Measurements from ENCODE around the gene XKR7.

XKR7 gene

DNA sequence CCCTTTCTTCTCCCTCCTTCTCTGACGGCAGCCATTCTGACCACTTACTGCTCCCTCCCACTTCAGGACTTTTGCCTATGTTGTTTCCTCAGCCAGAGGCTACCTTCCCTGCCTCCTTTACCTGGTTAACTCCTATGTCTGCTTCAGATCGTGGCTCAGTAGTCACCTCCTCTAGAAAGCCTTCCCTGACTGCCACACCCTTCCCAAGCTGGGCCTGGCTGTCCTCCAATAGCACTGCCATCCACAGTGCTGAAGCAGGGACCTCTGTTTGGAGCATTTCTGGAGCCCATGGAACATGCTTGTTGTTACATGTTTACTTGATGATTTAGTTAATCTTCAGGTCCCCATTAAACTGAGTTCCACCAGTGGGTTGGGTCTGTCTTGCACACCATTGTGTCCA, 13.8 kb downstream of the XKR7 start:
- no peak for DNase-seq

GRCh38 chr20:31984981-31985471, 17.1 kb downstream of the XKR7 start:
- no peak for DNase-seq

GRCh38 chr20:31987744-31988143, 19.8 kb downstream of the XKR7 start:
- no peak for DNase-seq

DNA sequence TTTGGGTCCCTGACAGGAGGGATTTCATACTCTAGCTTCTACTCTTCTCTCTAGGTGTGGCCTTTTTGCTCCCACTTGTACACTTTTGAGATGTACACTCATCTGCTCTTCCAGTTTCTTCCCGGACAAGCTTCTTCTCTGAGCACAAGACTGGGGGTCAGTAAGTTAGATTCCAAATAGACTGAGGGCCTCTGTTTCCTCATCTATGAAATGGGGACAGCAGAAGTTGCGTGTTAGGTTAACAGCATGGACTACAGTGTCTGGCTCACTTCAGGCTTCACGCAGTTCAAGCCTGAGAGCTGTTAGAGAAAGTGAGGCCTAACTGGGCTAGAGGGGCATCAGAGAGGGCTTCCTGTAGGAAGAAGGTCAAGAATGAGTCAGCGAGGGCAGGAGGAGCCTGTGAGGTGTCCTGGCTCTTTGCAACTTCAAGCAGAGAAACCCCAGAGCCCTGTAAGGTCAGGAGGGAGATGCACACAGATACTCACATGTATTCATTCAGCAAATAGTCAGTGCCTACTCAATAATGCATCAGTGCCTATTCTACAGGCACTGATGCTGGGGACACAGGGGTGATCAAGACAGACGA, 20.6 kb downstream of the XKR7 start:
- no peak for DNase-seq

GRCh38 chr20:31989030-31989645, 21.2 kb downstream of the XKR7 start:
- no peak for DNase-seq

GRCh38 chr20:31990641-31991338, 22.8 kb downstream of the XKR7 start:
- DNase-seq = no peak

DNA sequence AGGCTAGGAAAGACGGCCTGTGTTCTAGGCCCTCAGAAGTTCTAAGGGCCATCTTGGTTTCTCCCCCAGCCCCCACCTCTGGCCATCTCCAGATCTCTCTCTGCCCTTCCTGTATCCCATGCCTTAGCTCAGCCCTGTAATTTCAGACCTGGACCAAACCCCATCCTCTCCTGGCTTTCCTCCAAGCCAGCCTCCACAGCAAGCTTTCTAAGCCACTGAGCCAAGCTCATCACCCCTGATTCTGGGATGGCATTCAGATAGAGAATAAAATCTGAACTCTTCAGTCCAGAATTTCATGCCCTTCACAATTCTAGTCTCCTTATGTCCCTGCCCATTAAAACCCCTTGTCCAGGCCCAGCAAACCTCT, 23.4 kb downstream of the XKR7 start:
- no peak for DNase-seq

GRCh38 chr20:31992086-31992485, 24.1 kb downstream of the XKR7 start:
- DNase-seq = no peak

DNA sequence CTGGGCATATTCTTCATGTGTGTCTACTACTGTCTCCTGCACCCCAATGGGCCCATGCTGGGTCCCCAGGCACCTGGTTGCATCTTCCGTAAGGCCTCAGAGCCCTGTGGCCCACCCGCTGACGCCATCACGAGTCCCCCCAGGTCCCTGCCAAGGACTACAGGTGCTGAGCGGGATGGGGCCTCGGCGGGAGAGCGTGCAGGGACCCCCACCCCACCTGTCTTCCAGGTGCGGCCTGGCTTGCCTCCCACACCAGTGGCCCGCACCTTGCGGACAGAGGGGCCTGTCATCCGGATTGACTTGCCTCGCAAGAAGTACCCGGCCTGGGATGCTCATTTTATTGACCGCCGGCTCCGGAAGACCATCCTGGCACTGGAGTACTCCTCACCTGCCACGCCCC, 29.0 kb downstream of the XKR7 start:
- no peak for DNase-seq

GRCh38 chr20:31998246-31998645, 30.3 kb downstream of the XKR7 start:
- no peak for DNase-seq

GRCh38 chr20:32003325-32003724, 35.4 kb downstream of the XKR7 start:
- no peak for DNase-seq

GRCh38 chr20:32004963-32005362, 37.0 kb downstream of the XKR7 start:
- no peak for DNase-seq

- DNase-seq = no peak
These were observed 38.1 kb downstream of the XKR7 start for GRCh38 chr20:32006053-32006452.

DNA sequence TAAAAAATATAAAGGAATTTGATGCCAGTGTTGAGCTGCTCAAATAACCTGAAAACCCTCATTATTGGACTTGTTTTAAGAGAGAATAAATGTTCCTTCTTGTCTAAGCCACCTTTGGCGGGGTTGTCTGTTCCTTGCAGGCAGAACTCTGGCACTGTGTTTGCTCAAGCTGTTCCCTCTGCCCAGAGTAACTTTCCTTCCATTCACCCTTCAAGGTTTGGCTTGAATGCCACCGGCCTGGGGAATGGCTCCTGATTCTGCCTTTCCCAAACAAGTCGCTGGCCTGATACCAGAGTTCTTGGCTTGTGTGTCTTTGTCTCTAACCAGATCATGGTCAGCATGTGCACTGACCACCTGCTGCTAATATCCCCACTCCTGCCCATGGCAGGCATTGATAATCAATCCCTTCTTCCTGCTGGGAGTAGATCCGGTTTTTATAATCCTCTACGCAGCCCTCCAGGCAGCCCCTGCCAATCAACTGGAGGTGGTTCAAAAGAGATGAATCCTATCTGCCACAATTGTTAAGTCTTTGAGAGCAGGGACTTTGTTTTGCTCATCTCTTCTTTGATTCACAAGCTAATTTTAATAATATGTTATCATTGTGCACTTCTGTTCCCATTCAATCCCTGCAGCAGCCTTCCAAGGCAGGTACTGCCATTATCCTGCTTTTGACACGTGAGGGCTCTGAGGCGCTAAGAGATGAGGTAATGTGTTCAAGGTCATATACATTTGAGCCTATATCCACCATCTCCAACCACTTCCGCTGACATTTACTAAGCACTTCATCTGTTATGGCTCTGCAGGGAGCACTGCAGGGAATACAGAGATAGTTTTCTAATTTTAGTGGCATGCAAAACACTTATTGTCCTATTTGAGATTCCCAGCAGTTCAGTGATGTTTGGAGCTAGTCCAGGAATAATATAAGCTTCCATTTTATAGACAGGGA, 39.2 kb downstream of the XKR7 start:
- DNase-seq = no peak

DNA sequence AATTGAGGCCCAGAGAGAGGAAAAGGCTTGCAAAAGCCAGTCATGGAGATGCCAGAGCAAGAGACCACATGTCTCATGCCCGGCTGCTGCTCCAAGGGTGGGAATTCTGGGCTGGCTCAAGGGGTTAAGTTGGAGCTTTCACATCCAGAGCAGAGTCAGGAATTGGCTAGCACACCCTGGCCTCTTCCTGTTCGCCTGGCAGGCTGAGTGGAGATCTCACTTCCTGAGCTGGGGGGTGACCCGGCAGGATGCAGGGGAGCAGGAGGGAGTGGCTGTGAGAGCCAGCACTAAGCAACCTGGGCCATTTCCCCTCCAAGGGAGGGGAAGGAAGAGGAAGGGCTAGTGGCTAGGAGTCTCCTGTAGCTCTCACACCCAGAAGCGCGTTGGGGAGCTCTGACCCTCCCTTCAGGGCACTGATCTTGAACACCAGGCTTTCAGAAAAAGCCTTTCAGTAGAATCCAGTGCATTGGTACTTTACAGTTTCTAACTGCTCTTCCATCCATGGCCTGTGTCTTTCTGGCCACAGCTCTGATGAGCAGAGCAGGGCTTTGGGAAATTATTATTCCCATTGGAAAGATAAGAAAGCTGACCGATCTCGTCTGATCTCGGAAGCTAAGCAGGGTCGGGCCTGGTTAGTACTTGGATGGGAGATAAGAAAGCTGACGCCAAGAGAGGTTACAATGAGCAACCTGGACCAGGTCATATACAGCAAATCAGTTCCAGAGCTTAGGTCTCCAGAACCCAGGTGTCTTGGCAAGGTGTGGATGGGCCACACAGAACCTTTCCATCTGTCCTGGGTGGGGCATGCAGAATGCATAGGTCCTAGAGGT, 40.1 kb downstream of the XKR7 start:
- no peak for DNase-seq

DNA sequence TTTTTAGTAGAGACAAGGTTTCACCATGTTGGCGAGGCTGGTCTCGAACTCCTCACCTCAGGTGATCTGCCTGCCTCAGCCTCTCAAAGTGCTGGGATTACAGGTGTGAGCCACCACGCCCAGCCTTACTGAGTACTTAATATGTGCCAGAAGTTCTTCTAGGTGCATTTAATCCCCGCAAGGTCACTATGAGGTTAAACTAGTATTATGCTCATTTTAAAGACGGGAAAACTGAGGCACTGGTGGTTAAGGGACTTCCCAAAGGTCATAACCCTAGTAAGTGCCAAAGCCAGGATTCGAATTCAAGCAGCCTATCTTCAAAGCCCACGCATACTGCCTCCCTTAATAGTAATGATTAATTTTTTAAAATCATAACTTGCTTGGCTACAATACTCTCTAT, 41.6 kb downstream of the XKR7 start:
- DNase-seq = no peak

- no peak for DNase-seq
These were observed 42.1 kb downstream of the XKR7 start, which contains the start of gene CCM2L for GRCh38 chr20:32010101-32010500. CCM2L (plus strand) TSS chr20:32010438; CDS start chr20:32010455, 17 bp downstream.

GRCh38 chr20:32010666-32011065, 42.7 kb downstream of the XKR7 start:
- DNase-seq = no peak

- no peak for DNase-seq
These were observed 44.3 kb downstream of the XKR7 start for GRCh38 chr20:32012159-32012688.

- no peak for DNase-seq
These were observed 45.4 kb downstream of the XKR7 start for GRCh38 chr20:32013326-32013725.

DNA sequence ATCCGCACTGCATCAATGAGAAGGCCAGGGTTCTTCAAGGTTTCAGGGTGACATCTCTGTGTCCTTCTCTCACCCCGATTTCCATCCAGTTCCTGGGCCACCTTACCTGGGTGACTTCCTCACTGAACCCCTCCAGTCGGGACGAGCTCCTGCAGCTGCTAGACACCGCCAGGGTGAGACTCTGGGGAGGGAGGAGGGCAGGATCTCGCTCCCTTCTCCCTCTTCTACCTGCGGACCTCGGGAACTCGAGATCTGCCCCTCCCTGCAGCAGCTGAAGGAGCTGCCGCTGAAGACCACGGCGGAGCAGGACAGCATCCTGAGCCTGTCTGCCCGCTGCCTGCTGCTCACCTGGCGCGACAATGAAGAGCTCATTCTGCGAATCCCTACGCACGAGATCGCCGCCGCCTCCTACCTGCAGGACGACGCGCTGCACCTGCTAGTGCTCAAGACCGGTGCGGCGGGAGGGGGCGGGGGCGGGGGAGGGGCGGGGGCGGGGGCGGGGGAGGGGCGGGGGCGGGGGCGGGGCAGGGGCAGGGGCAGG, 49.8 kb downstream of the XKR7 start:
- DNase-seq = peak; percentile 51

Measured in activated CD4-positive, alpha-beta T cell treated with anti-CD3 and anti-CD28 coated beads for 48 hours (primary cell).